Ascending aorta (tissue), 2 donors: ENCODE results near the gene TTLL5. TPM values are rescaled to one million over a fixed set of nuclear protein-coding genes. Genes with fewer than 3 reads are reported as not detected.

ENCODE experiments used
- DNase-seq, 2 donors: peaks; one replicate each; pipeline ENCODE4 v3.0.0-alpha.2; 2019; ENCODE audit warnings: low spot score in 2 of 2
- H3K27ac ChIP-seq, 2 donors: fragments of 200-600 bp; sonication (generic); one replicate each; pipeline ENCODE4 v1.5.1; 2016 to 2017; ENCODE audit warnings: mild to moderate bottlenecking in 1 of 2
- H3K27me3 ChIP-seq: fragments of 200-600 bp; sonication (generic); one replicate; pipeline ENCODE4 v1.5.1; 2017
- H3K36me3 ChIP-seq, 2 donors: fragments of 200-600 bp; sonication (generic); one replicate each; pipeline ENCODE4 v1.5.1; 2016
- H3K4me1 ChIP-seq, 2 donors: fragments of 200-600 bp; sonication (generic); one replicate each; pipeline ENCODE4 v1.5.1; 2016 to 2017; ENCODE audit warnings: mild to moderate bottlenecking in 1 of 2
- H3K4me3 ChIP-seq, 2 donors: fragments of 200-600 bp; sonication (generic); one replicate each; pipeline ENCODE4 v1.5.1; 2016 to 2017; ENCODE audit warnings: mild to moderate bottlenecking in 1 of 2
- H3K9me3 ChIP-seq, 2 donors: fragments of 200-600 bp; sonication (generic); one replicate each; pipeline ENCODE4 v1.5.1; 2016
- CTCF ChIP-seq, 3 experiments: fragments of 200-600 bp in 2 of 3; fragments of 450-650 bp in 1 of 3; sonication (generic) in 2 of 3; IDR thresholded peaks; one replicate each; pipeline ENCODE4 v1.5.1; 2016 to 2019; ENCODE audit warnings: antibody characterized with exemption in 3 of 3, mild to moderate bottlenecking in 1 of 3, moderate library complexity in 1 of 3
- intact Hi-C: fragments of 100-400 bp; cut with DNase I; formaldehyde crosslinking; loops from one replicate; pipeline ENCODE4 v1.15.1; 2023
- total RNA-seq: library from RNA; depleted of rRNA; stranded (reverse); fragments of >200 nt; gene quantifications from one replicate; pipeline ENCODE4 v1.1.0, GENCODE V29; 2016

Gene TTLL5
- total RNA-seq, 1 donor from 2014 or later = 43.1 TPM

GRCh38 chr14:75811136-75811829 is 150.2 kb downstream of the TTLL5 start:
- Histone ChIP-seq H3K9me3 (no peaks in the 10 kb centered on the region), H3K27ac (no peak overlapping the region), H3K4me3 (no peak overlapping the region), H3K4me1 (peaks cover 0 to 3% of the 10 kb centered on the region in 2 donors), H3K27me3 (no peaks in the 10 kb centered on the region), H3K36me3 (no peaks in the 10 kb centered on the region)
- intact Hi-C loops = no loop called here
- TF ChIP-seq CTCF (IDR thresholded peaks at IDR 0.05) = no peak
- DNase-seq = no peak

GRCh38 chr14:75811872-75812499 is 150.9 kb downstream of the TTLL5 start:
- Histone ChIP-seq H3K9me3 (no peaks in the 10 kb centered on the region), H3K4me3 (no peak overlapping the region), H3K27ac (no peak overlapping the region), H3K27me3 (no peaks in the 10 kb centered on the region), H3K36me3 (no peaks in the 10 kb centered on the region), H3K4me1 (peaks cover 0 to 3% of the 10 kb centered on the region in 2 donors)
- no peak for DNase-seq
- TF ChIP-seq CTCF (IDR thresholded peaks at IDR 0.05) = no peak
- intact Hi-C loops = no loop called here

GRCh38 chr14:75812622-75813021 is 151.6 kb downstream of the TTLL5 start:
- DNase-seq = no peak
- Histone ChIP-seq H3K4me1 (peaks cover 0 to 3% of the 10 kb centered on the region in 2 donors), H3K9me3 (no peaks in the 10 kb centered on the region), H3K27ac (no peak overlapping the region), H3K4me3 (no peak overlapping the region), H3K27me3 (no peaks in the 10 kb centered on the region), H3K36me3 (no peaks in the 10 kb centered on the region)
- no peak for TF ChIP-seq CTCF (IDR thresholded peaks at IDR 0.05)
- intact Hi-C loops = no loop called here

- peaks cover 3 to 4% of the 10 kb centered on the region in 2 donors for H3K36me3 ChIP-seq
- H3K27me3 ChIP-seq = no peaks in the 10 kb centered on the region
- no peak overlapping the region for H3K4me3 ChIP-seq
- no peaks in the 10 kb centered on the region for H3K9me3 ChIP-seq
- no peak for TF ChIP-seq CTCF (IDR thresholded peaks at IDR 0.05)
- H3K27ac ChIP-seq = no peak overlapping the region
- no peak for DNase-seq
- intact Hi-C loops = loop anchor here (5.0 to 10.0 kb wide), 2 partner anchors 87 to 164 kb away; partner anchors contain the start of genes IFT43 and TGFB3
- H3K4me1 ChIP-seq = peaks cover 8 to 30% of the 10 kb centered on the region in 2 donors
Observed at GRCh38 chr14:75820761-75821160, 159.7 kb downstream of the TTLL5 start.

GRCh38 chr14:75821831-75822521 is 160.9 kb downstream of the TTLL5 start:
- no peaks in the 10 kb centered on the region for H3K9me3 ChIP-seq
- peaks cover 3 to 4% of the 10 kb centered on the region in 2 donors for H3K36me3 ChIP-seq
- TF ChIP-seq CTCF (IDR thresholded peaks at IDR 0.05) = no peak
- no peak overlapping the region for H3K4me3 ChIP-seq
- intact Hi-C loops = loop anchor here (5.0 to 10.0 kb wide), 2 partner anchors 85 to 163 kb away; partner anchors contain the start of genes IFT43 and TGFB3
- H3K27ac ChIP-seq = peak overlapping the region; percentile 79 to 87
- no peaks in the 10 kb centered on the region for H3K27me3 ChIP-seq
- peaks cover 8 to 33% of the 10 kb centered on the region in 2 donors for H3K4me1 ChIP-seq
- no peak for DNase-seq
